Upper lobe of left lung (tissue), 4 donors: Measurements from ENCODE around the gene OR5A2.

Experiments
- POLR2A ChIP-seq, 4 donors: fragments of 450-650 bp; IDR thresholded peaks; one replicate each; pipeline ENCODE4 v1.5.1; 2016 to 2017; ENCODE audit warnings: antibody characterized with exemption in 4 of 4, mild to moderate bottlenecking in 2 of 4
- TF ChIP-seq, protein P1 (sequence below), 6 experiments: fragments of 450-650 bp in 4 of 6; fragments of 200-600 bp in 2 of 6; sonication (generic) in 2 of 6; IDR thresholded peaks; one replicate each; pipeline ENCODE4 v1.5.1; 2016 to 2019; ENCODE audit warnings: antibody characterized with exemption in 6 of 6

DNA sequence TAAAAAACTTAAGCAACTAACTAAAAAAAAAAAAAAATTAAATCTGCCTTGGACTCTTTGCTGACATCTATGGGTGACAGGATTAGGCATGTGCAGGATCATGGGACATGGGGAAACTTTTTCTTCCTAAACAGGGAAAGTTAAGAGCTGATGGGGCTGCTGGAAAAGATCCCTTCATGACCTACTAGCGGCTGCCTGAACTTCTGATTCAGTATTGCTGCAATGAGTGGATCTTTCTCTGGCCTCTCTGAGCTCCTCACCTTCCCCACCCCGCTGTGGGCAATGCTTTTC lies 25.0 kb downstream of the OR5A2 start:
- TF ChIP-seq, protein P1, sequence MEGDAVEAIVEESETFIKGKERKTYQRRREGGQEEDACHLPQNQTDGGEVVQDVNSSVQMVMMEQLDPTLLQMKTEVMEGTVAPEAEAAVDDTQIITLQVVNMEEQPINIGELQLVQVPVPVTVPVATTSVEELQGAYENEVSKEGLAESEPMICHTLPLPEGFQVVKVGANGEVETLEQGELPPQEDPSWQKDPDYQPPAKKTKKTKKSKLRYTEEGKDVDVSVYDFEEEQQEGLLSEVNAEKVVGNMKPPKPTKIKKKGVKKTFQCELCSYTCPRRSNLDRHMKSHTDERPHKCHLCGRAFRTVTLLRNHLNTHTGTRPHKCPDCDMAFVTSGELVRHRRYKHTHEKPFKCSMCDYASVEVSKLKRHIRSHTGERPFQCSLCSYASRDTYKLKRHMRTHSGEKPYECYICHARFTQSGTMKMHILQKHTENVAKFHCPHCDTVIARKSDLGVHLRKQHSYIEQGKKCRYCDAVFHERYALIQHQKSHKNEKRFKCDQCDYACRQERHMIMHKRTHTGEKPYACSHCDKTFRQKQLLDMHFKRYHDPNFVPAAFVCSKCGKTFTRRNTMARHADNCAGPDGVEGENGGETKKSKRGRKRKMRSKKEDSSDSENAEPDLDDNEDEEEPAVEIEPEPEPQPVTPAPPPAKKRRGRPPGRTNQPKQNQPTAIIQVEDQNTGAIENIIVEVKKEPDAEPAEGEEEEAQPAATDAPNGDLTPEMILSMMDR (IDR thresholded peaks at IDR 0.05) = no peak
- no peak for TF ChIP-seq POLR2A (IDR thresholded peaks at IDR 0.05)
